AG09319 (cell line): ENCODE results near the gene TSC1.

Experiments
- DNase-seq: peaks from one replicate; pipeline ENCODE4 v3.0.0-alpha.2; 2010; ENCODE audit warnings: low read depth; ENCODE audit errors: extremely low read depth
- CTCF ChIP-seq: IDR thresholded peaks from 2 replicates; pipeline ENCODE4 v1.5.1; 2011; ENCODE audit warnings: low read depth, mild to moderate bottlenecking, inconsistent platforms, low read length, moderate library complexity

TSC1 gene

DNA sequence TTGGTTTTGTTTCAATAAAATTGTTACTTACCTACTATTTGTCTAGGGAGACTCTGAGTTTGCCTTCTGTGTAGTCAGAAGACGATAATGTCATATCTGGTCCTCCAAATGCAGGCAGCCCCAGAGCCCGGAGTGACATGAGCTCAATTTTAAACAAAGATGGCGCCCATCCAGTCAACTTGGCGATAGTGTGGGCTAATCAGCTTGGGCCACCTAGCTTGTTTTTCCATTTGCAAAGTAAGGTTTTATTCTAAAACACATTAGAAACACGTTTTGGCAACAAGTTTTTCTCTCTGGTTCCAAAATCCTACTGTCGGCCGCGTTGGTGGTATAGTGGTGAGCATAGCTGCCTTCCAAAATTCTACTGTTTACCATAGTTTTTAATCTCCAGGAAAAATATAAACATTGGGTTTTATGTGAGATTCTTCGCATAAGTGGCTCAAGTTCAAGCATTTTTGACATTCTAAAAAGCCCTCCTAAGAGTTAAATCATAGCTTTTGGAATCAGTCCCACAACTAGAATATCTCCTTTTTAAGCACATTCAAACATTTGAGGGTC lies 13.2 kb downstream of the TSC1 start:
- no peak for DNase-seq
- TF ChIP-seq CTCF: no peak

DNA sequence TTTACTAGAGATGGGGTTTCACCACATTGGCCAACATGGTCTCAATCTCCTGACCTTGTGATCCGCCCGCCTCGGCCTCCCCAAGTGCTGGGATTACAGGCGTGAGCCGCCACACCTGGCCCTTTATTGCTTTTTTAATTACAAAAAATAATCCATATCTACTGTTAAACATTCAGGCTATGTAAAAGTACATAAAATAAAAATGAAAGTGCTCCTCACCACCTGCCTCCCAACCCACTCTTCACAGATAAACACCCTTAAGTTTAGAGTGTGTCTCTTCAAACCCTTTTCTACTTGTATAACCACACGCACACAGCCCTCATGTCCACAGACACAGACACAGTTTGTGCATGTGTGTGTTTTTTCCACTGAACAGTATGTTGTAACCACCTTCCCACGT lies 16.7 kb downstream of the TSC1 start:
- no peak for TF ChIP-seq CTCF
- no peak for DNase-seq

GRCh38 chr9:132923346-132923902 lies 21.0 kb downstream of the TSC1 start:
- no peak for DNase-seq
- no peak for TF ChIP-seq CTCF

GRCh38 chr9:132919614-132920268 lies 24.7 kb downstream of the TSC1 start:
- TF ChIP-seq CTCF: no peak
- DNase-seq: no peak

DNA sequence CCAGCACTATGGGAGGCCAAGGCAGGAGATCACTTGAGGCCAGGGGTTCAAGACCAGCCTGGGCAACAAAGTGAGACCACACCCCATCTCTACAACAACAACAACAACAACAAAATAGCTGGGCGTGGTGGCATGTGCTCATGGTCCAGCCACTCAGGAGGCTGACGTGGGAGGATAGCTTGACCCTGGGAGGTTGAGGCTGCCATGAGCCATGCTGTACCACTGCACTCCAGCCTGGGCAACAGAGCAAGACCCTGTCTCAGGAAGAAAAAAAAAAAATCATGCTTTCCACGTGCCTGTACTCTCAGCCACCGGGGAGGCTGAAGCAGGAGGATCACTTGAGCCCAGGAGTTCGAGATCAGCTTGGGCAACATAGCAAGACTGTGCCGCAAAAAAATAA lies 29.5 kb downstream of the TSC1 start:
- no peak for TF ChIP-seq CTCF
- DNase-seq: no peak

GRCh38 chr9:132912131-132912530 lies 32.3 kb downstream of the TSC1 start:
- no peak for DNase-seq
- no peak for TF ChIP-seq CTCF

DNA sequence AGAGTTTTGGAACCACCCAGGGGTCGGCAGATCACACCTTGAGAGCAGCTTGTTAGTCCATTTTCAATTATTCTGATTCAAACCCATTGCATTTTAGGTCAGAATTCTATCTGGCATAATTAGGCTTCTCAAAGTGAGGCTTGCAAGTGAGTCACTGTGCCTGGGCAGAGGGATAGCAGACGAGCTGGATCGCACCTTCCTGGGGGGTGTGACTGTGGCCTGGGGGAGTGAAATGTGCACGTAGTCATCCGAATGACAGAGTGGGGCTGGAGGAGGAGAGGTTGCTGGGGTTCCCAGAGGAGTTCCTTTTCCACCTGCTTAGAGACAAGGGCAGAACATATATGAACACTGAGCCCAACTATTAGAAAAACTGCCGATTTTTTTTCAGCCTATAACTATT lies 34.0 kb downstream of the TSC1 start:
- no peak for TF ChIP-seq CTCF
- no peak for DNase-seq
